Measurements from ENCODE around the gene TMEM35B.

The TMEM35B gene

DNA sequence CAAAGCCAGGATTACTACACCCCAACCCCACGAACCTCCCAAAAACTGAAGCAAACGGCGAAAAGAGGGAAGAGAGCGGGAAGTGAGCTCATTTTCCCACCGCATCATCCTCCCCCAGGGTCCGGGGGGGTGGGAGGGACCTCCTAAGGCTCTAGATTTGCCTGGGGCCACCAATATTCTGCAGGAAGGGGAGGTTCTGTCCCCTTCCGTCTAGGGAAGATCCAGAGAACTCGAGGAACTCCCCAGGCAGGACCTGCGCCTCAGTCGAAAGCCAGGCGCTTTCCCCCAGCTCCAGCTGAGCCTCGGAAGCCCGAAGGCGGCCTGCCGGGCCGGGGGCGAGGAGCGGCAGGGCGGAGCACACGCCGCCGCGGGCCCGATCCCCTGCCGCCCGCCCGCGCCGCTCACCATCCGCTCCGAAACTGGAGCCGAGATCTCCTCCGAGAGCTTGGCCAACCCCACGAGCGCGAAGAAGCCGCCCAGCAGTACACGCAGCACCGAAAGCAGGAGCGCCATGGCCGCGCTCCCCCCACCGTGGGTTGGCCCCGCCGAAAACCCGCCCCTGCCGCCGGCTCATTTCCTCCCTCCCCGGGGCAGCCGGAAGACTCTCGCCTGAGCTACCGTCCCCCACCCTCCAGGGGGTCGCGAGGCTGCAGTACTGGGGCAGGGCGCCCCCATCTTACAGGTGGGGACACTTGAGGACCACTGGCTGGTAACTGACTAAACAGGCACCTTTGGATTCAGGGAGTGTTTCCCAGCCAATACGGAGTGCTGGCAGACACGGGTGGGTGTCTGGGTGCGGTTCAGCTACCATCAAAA, at the start of gene TMEM35B:
Gene TMEM35B, minus strand, starts transcription at position 555 of the 816 bp plus-strand sequence. Its CDS starts 42 bp downstream, at position 513.
- Histone ChIP-seq H3K36me3 (ENCODE audit: insufficient read depth, low read depth, low read length) (peaks cover 7% of the 10 kb centered on the region), H3K27me3 (ENCODE audit: insufficient read depth, low read length) (no peaks in the 10 kb centered on the region), H3K4me3 (ENCODE audit: low read length) (peak within 1 kb of the TSS; percentile 80), H3K4me1 (ENCODE audit: insufficient read depth, low read length) (peaks cover 4% of the 10 kb centered on the region; the same call in 1 of the 2 replicates), H3K27ac (ENCODE audit: low read length) (peak within 1 kb of the TSS; percentile 53), H3K9me3 (ENCODE audit: insufficient read depth, low read depth, low read length) (no peaks in the 10 kb centered on the region), H3K9ac (ENCODE audit: low read depth, low read length) (peak within 1 kb of the TSS; percentile 71)

DNA sequence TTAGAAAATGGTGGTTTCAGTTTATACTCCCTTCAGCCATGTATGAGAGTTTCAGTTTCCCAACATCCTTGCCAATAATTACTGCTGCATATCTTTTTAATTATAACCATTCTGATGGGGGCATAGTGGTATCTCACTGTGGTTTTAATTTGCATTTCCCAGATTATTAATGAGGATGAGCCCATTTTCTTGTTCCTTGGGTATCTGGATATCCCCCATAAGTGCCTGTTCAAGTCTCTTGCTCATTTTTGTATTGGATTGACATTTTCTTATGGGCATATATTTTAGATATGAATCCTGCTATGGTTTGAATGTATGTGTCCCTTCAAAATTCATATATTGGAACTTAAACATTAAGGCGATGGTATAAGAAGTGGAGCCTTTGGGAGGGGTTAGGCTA, 48.2 kb upstream of the TMEM35B start:
- Histone ChIP-seq H3K9me3 (ENCODE audit: insufficient read depth, low read depth, low read length) (peaks cover 17% of the 10 kb centered on the region), H3K9ac (ENCODE audit: low read depth, low read length) (no peak overlapping the region), H3K27ac (ENCODE audit: low read length) (no peak overlapping the region), H3K4me1 (ENCODE audit: insufficient read depth, low read length) (peaks cover 4% of the 10 kb centered on the region; the same call in 1 of the 2 replicates), H3K27me3 (ENCODE audit: insufficient read depth, low read length) (no peaks in the 10 kb centered on the region), H3K4me3 (ENCODE audit: low read length) (no peak overlapping the region), H3K36me3 (ENCODE audit: insufficient read depth, low read depth, low read length) (no peaks in the 10 kb centered on the region)

DNA sequence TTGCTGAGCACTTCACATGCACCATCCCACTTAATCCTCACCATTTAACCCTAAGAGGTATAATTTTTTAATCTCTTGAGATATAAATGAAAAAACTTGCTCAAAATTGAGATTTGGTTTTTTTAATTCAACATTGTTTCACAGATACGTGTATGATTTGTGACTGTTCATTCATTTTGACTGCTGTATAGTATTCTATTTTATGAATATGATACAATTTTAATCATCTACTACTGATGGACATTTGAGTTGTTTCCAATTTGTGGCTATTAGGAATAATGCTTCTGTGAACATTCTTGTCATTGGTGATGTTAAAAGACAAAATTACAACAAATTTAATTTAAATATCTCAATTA, 47.2 kb upstream of the TMEM35B start:
- H3K4me3 ChIP-seq (ENCODE audit: low read length), result peak overlapping the region; percentile 98
- peaks cover 4% of the 10 kb centered on the region; the same call in 1 of the 2 replicates for H3K4me1 ChIP-seq (ENCODE audit: insufficient read depth, low read length)

DNA sequence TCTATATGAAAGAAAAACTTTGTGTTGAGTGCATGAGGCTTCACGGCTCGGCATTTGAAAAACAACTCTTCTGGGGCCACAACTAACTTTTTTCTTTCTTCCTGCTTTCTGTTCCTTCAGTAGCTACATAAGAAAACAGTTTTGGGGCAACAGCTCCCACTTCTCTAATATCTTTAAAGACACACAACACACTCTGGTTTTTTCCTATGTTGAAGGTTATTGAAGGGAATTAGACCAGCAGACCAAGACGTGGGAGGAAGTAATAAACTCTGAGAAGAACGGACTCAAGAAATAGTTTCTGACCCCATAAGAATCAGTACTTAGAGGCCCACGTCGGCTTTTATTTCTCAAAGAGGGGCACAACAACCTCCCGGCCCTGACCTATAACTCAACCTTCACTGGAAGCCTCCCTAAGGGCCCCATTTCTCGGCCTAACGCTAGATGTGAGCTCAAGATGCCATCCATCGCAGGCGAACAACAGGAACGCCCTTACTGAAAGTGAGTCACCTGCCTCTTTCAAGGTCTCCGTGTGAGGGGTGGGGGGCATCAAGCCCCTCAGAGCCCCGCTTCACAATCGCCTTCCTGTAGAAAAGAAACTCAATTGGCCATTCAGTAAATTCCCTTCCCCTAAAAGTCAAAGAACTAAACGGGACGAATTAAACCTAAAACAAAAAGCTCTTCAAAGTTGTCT, 45.8 kb upstream of the TMEM35B start:
- Histone ChIP-seq H3K27ac (ENCODE audit: low read length) (no peak overlapping the region), H3K36me3 (ENCODE audit: insufficient read depth, low read depth, low read length) (0 out of 2 replicates have a peak, but pooled peaks cover 10% of the 10 kb centered on the region), H3K9ac (ENCODE audit: low read depth, low read length) (peak overlapping the region; percentile 91), H3K9me3 (ENCODE audit: insufficient read depth, low read depth, low read length) (peaks cover 17% of the 10 kb centered on the region), H3K4me1 (ENCODE audit: insufficient read depth, low read length) (peaks cover 4% of the 10 kb centered on the region; the same call in 1 of the 2 replicates), H3K4me3 (ENCODE audit: low read length) (peak overlapping the region; percentile 98), H3K27me3 (ENCODE audit: insufficient read depth, low read length) (no peaks in the 10 kb centered on the region)

More for the DNA sequence above, 47.2 kb upstream of the TMEM35B start:
- 0 out of 2 replicates have a peak, but pooled peaks cover under 1% of the 10 kb centered on the region for H3K36me3 ChIP-seq (ENCODE audit: insufficient read depth, low read depth, low read length)
- no peaks in the 10 kb centered on the region for H3K27me3 ChIP-seq (ENCODE audit: insufficient read depth, low read length)
- peaks cover 17% of the 10 kb centered on the region for H3K9me3 ChIP-seq (ENCODE audit: insufficient read depth, low read depth, low read length)
- H3K9ac ChIP-seq (ENCODE audit: low read depth, low read length), result no peak overlapping the region; the same call in 1 of the 2 replicates
- no peak overlapping the region for H3K27ac ChIP-seq (ENCODE audit: low read length)

DNA sequence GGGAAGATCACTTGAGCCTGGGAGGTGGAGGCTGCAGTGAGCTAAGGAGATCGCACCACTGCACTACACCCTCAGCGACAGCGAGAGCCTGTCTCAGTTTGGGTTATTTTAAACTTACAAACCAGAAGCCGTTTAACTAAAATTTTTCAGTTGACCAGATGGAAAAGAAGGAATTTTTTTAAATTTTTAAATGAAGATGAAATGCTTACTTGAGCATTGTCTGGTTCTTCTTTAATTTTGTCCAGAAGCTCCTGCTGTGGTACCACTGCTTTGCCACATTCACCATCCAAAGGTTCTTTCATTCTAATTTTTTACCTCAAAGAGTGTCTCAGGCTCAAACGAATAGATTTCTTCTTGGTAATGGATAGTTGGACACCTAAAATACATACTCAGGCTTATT, 45.2 kb upstream of the TMEM35B start:
- H3K27me3 ChIP-seq (ENCODE audit: insufficient read depth, low read length), result no peaks in the 10 kb centered on the region
- 0 out of 2 replicates have a peak, but pooled peaks cover 10% of the 10 kb centered on the region for H3K36me3 ChIP-seq (ENCODE audit: insufficient read depth, low read depth, low read length)
- H3K9me3 ChIP-seq (ENCODE audit: insufficient read depth, low read depth, low read length), result peaks cover 17% of the 10 kb centered on the region
- peak overlapping the region; percentile 98 for H3K4me3 ChIP-seq (ENCODE audit: low read length)
- H3K4me1 ChIP-seq (ENCODE audit: insufficient read depth, low read length), result peaks cover 4% of the 10 kb centered on the region; the same call in 1 of the 2 replicates
- H3K27ac ChIP-seq (ENCODE audit: low read length), result no peak overlapping the region
- peak overlapping the region; percentile 91; the same call in 1 of the 2 replicates for H3K9ac ChIP-seq (ENCODE audit: low read depth, low read length)

DNA sequence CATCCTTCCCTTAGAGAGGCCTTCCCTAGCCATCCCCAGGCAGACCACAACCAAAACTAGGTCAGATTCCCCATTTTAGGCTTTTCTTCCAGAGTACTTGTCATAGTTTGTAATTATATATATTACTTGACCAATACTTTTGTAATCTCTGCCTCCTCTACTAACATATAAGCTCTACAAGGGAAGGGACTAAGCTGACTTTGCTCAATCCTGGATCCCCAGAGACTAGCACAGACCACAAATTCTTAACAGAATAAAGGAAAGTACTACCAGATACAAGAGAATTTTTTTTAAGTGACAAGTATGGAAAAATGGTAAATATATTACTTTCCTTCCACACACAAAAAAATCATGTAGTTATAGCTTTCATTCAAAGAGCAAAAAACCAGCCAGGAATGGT, 44.6 kb upstream of the TMEM35B start:
- Histone ChIP-seq H3K9me3 (ENCODE audit: insufficient read depth, low read depth, low read length) (peaks cover 17% of the 10 kb centered on the region), H3K36me3 (ENCODE audit: insufficient read depth, low read depth, low read length) (0 out of 2 replicates have a peak, but pooled peaks cover 10% of the 10 kb centered on the region), H3K9ac (ENCODE audit: low read depth, low read length) (no peak overlapping the region), H3K27ac (ENCODE audit: low read length) (no peak overlapping the region), H3K4me1 (ENCODE audit: insufficient read depth, low read length) (peaks cover 4% of the 10 kb centered on the region; the same call in 1 of the 2 replicates), H3K27me3 (ENCODE audit: insufficient read depth, low read length) (no peaks in the 10 kb centered on the region), H3K4me3 (ENCODE audit: low read length) (no peak overlapping the region)

DNA sequence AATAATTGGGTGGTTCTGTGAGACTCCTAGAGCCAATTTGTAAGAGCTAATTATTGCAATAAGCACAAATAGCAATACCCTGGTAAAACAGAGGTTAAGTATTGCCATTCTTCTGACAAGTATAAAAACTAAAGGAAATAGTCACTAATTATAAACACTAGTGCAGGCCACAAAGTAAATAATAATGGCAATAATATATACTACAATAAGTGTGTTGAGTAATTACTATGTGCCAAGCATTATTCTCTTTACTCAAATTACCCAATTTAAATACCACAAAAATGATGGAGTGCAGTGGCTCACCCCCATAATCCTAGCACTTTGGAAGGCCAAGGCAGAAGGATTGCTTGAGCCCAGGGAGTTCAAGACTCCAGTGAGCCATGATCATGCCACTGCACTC, 31.3 kb upstream of the TMEM35B start:
- Histone ChIP-seq H3K27me3 (ENCODE audit: insufficient read depth, low read length) (no peaks in the 10 kb centered on the region), H3K36me3 (ENCODE audit: insufficient read depth, low read depth, low read length) (peaks cover 21% of the 10 kb centered on the region), H3K4me1 (ENCODE audit: insufficient read depth, low read length) (no peaks in the 10 kb centered on the region), H3K9me3 (ENCODE audit: insufficient read depth, low read depth, low read length) (no peaks in the 10 kb centered on the region), H3K9ac (ENCODE audit: low read depth, low read length) (no peak overlapping the region), H3K27ac (ENCODE audit: low read length) (no peak overlapping the region), H3K4me3 (ENCODE audit: low read length) (no peak overlapping the region)

DNA sequence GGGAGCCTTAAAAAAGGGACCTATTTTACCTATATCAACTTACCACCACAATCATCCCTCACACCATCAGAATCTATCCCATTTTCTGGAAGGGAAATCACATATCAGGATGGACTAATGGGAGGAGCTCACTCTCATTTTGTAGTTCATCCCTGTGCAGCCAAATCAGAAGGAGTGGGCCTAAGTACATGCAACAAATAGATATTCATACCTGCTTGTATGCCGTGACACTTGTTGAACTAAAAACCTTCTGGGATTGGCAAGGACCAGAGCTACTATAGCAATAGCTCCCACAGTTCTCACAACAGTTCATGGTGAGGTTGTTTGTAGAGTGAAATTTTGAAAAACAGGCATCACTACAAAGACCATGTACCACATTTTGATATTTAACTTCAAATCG, 29.3 kb upstream of the TMEM35B start:
- H3K27ac ChIP-seq (ENCODE audit: low read length), result no peak overlapping the region
- no peak overlapping the region for H3K9ac ChIP-seq (ENCODE audit: low read depth, low read length)
- H3K4me1 ChIP-seq (ENCODE audit: insufficient read depth, low read length), result no peaks in the 10 kb centered on the region
- H3K4me3 ChIP-seq (ENCODE audit: low read length), result no peak overlapping the region
- peaks cover 34% of the 10 kb centered on the region for H3K36me3 ChIP-seq (ENCODE audit: insufficient read depth, low read depth, low read length)
- H3K27me3 ChIP-seq (ENCODE audit: insufficient read depth, low read length), result no peaks in the 10 kb centered on the region
- no peaks in the 10 kb centered on the region for H3K9me3 ChIP-seq (ENCODE audit: insufficient read depth, low read depth, low read length)

DNA sequence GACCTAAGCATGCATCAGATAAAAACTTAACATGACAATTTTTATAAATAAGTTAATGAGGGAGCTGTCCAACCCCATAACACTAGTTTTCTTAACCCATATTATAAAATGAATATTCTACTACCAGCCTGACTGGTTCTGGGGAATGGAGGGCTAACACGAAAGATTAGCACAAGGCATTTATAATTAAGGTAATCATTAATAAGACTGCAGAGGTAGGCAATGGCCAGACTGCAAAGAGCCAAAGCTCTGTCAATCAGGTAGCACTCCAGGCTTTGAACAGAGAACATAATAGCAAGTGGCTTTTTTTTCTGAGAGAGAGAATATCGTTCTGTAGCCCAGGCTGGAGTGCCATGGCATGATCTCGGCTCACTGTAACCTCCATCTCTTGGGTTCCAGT, 20.6 kb upstream of the TMEM35B start:
- peaks cover 34% of the 10 kb centered on the region for H3K36me3 ChIP-seq (ENCODE audit: insufficient read depth, low read depth, low read length)
- H3K27me3 ChIP-seq (ENCODE audit: insufficient read depth, low read length), result no peaks in the 10 kb centered on the region
- H3K4me3 ChIP-seq (ENCODE audit: low read length), result no peak overlapping the region
- H3K27ac ChIP-seq (ENCODE audit: low read length), result no peak overlapping the region
- no peak overlapping the region for H3K9ac ChIP-seq (ENCODE audit: low read depth, low read length)
- no peaks in the 10 kb centered on the region for H3K9me3 ChIP-seq (ENCODE audit: insufficient read depth, low read depth, low read length)
- H3K4me1 ChIP-seq (ENCODE audit: insufficient read depth, low read length), result no peaks in the 10 kb centered on the region

DNA sequence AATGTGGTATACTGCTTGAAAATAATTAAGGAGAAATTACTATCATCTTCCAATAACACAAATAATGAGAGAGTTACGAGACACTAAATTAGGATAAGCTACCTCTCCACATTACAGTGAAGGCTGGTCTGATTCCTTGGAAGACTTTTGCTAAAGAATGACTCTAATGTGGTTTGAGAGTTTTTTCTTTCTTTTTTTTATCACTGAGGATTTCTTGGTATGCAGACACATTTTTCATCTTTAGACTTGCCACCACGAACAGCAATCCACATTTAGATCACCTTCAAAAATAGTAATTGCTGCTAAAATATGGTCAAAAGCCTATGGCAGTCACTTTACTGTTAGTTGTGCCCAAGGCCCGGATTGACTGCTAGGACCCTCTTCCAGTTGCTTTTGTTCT, 16.6 kb upstream of the TMEM35B start:
- H3K4me3 ChIP-seq (ENCODE audit: low read length), result no peak overlapping the region
- H3K9ac ChIP-seq (ENCODE audit: low read depth, low read length), result no peak overlapping the region
- H3K27ac ChIP-seq (ENCODE audit: low read length), result no peak overlapping the region
- H3K9me3 ChIP-seq (ENCODE audit: insufficient read depth, low read depth, low read length), result no peaks in the 10 kb centered on the region
- no peaks in the 10 kb centered on the region for H3K4me1 ChIP-seq (ENCODE audit: insufficient read depth, low read length)
- H3K36me3 ChIP-seq (ENCODE audit: insufficient read depth, low read depth, low read length), result peaks cover 17% of the 10 kb centered on the region; the same call in 1 of the 2 replicates
- H3K27me3 ChIP-seq (ENCODE audit: insufficient read depth, low read length), result no peaks in the 10 kb centered on the region

DNA sequence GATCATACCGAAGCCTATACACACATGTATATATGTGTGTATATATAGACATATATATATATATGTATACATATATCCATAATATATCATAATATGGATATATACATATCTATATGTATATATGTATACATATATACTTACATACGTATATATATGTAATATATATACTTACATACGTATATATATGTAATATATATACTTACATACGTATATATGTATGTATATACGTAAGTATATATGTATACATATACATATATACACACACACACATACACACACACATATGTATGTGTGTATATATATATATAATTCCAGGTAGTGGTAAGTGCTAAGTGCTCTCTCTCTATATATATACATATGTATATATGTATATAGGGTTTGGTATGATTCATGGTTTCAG, 9.7 kb upstream of the TMEM35B start:
- Histone ChIP-seq H3K9me3 (ENCODE audit: insufficient read depth, low read depth, low read length) (no peaks in the 10 kb centered on the region), H3K4me1 (ENCODE audit: insufficient read depth, low read length) (no peaks in the 10 kb centered on the region), H3K4me3 (ENCODE audit: low read length) (no peak overlapping the region), H3K36me3 (ENCODE audit: insufficient read depth, low read depth, low read length) (0 out of 2 replicates have a peak, but pooled peaks cover 4% of the 10 kb centered on the region), H3K27me3 (ENCODE audit: insufficient read depth, low read length) (no peaks in the 10 kb centered on the region), H3K9ac (ENCODE audit: low read depth, low read length) (no peak overlapping the region), H3K27ac (ENCODE audit: low read length) (no peak overlapping the region)
